ENCODE data around the gene FGFR4. TPM values are rescaled to one million over a fixed set of nuclear protein-coding genes. Genes with fewer than 3 reads are reported as not detected.
"Not testable (repeated sequence)": the region's sequence is repeated elsewhere in the genome, so short reads cannot be mapped to it uniquely, and the experiment has no call there.

Gene FGFR4
- total RNA-seq, 1 donor: not detected

DNA sequence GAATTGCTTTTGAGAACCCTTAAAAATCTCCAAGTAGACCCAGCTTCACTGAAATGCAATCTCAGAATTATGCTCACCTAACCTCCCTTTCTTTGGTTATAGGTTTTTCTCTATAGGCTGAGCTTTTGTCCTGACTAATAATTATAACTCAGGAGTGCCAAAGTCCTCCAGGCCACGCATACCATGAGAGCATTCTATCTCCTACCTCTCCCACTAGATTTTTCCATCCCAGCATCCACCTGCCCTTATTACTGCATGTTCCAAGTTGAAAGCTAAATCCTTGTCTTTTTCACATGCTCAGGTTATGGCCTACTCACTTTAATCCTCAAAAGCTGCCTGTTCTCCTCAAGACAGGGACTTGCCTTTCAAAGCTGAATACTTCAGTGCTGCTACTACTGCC lies 42.1 kb upstream of the FGFR4 start:
- no peak for DNase-seq (ENCODE audit: low read depth)
- no peak for TF ChIP-seq CTCF (IDR thresholded peaks at IDR 0.05; ENCODE audit: insufficient read depth, low read length)
- no peak overlapping the region for H3K4me3 ChIP-seq (ENCODE audit: low read depth, low read length)

DNA sequence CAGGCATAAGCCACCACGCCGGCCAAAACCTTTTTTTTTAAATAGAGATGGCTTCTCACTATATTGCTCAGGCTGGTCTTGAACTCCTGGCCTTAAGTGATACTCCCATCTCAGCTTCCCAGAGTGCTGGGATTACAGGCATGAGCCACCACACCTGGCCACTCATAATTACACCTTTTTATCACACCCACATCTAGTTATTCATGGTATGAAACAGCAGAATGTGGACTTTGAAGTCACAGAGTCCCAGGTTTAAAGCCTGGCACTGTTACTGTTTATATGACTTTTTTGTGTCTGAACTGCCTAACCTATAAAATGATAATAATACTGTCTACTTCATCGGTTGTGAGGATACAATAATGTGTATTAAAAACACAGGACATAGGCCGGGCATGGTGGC lies 41.1 kb upstream of the FGFR4 start:
- no peak for TF ChIP-seq CTCF (IDR thresholded peaks at IDR 0.05; ENCODE audit: insufficient read depth, low read length)
- DNase-seq (ENCODE audit: low read depth): no peak
- no peak overlapping the region for H3K4me3 ChIP-seq (ENCODE audit: low read depth, low read length)

DNA sequence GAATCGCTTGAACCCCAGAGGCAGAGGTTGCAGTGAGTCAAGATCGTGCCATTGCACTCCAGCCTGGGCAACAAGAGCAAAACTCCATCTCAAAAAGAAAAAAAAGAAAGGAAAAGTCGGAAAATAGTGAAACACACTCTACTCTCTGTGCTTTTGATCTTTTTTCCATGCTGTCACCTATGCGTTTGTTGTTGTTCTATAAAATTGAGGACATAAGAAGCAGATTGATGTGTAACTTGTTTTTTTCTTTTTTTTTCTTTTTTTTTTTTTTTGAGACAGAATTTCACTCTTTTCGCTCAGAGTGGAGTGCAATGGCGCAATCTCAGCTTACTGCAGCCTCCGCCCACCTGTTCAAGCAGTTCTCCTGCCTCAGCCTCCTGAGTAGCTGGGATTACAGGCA lies 38.2 kb upstream of the FGFR4 start:
- H3K4me3 ChIP-seq (ENCODE audit: low read depth, low read length); DNase-seq (ENCODE audit: low read depth): not testable (repeated sequence)

GRCh38 chr5:177049285-177049684 lies 37.4 kb upstream of the FGFR4 start:
- DNase-seq (ENCODE audit: low read depth): no peak
- no peak overlapping the region for H3K4me3 ChIP-seq (ENCODE audit: low read depth, low read length)
- no peak for TF ChIP-seq CTCF (IDR thresholded peaks at IDR 0.05; ENCODE audit: insufficient read depth, low read length)

- DNase-seq (ENCODE audit: low read depth): no peak
- no peak for TF ChIP-seq CTCF (IDR thresholded peaks at IDR 0.05; ENCODE audit: insufficient read depth, low read length)
- no peak overlapping the region for H3K4me3 ChIP-seq (ENCODE audit: low read depth, low read length)
Measured at GRCh38 chr5:177064500-177065277, 22.0 kb upstream of the FGFR4 start.

- no peak for DNase-seq (ENCODE audit: low read depth)
- TF ChIP-seq CTCF (IDR thresholded peaks at IDR 0.05; ENCODE audit: insufficient read depth, low read length): no peak
- H3K4me3 ChIP-seq (ENCODE audit: low read depth, low read length): no peak overlapping the region
Measured at GRCh38 chr5:177065491-177065890, 21.2 kb upstream of the FGFR4 start.

DNA sequence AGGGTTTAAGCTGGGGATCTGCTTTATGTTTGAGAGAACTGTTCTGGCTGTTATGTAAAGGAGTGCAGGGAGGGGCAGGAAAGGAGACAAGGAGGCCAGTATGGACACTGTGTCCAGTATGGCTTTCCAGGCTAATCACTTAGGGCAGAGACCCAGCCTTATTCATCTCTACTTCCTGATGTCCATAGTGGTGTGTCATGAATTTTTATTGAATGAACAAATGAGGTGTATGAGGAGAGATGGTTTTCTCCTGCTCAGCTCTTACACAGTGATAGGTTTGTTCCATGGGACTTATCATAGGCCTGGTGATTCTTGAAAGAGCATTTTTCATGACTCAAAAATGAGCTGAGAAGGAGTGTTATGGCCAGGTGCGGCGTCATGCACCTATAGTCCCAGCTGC lies 20.5 kb upstream of the FGFR4 start:
- DNase-seq (ENCODE audit: low read depth): no peak
- no peak overlapping the region for H3K4me3 ChIP-seq (ENCODE audit: low read depth, low read length)
- TF ChIP-seq CTCF (IDR thresholded peaks at IDR 0.05; ENCODE audit: insufficient read depth, low read length): no peak
